Panc1 (cell line): ENCODE measurements around the gene PCDHGA6. TPM values are rescaled to one million over a fixed set of nuclear protein-coding genes. Genes with fewer than 3 reads are reported as not detected.
"Not testable (repeated sequence)": the region's sequence is repeated elsewhere in the genome, so short reads cannot be mapped to it uniquely, and the experiment has no call there.

Source experiments
- ATAC-seq: fragments of 200-7000 bp; cut with Tn5 transposase; 2 replicates; pipeline ENCODE4 v1.9.1; 2020; ENCODE audit warnings: mild to moderate bottlenecking, moderate library complexity
- BruUV-seq: library from RNA; stranded (reverse); fragments of 400-500 nt; replicated peaks from 2 replicates; lab custom pipeline; 2021; lab: Mats Ljungman, UMichigan
- CTCF ChIA-PET: fragments of 300-600 bp; sonication (Branson Sonifier 250); formaldehyde crosslinking; loops from one replicate; lab custom pipeline; 2022; ENCODE audit warnings: antibody characterized with exemption; lab: Charles Lee
- POLR2A ChIA-PET: fragments of 300-600 bp; sonication (Branson Sonifier 250); formaldehyde crosslinking; loops from one replicate; lab custom pipeline; 2022; ENCODE audit warnings: antibody characterized with exemption; lab: Charles Lee
- DNase-seq: peaks from one replicate; pipeline ENCODE4 v3.0.0-alpha.2; 2010; ENCODE audit warnings: low read depth, low spot score
- H3K27ac ChIP-seq: 2 replicates; pipeline ENCODE4 v1.5.1; 2011; ENCODE audit warnings: mild to moderate bottlenecking, low read length, inconsistent platforms
- H3K27me3 ChIP-seq: fragments of 200-500 bp; sonication (Bioruptor generic); 2 replicates; pipeline ENCODE4 v1.6.0; 2014; ENCODE audit warnings: low read length, inconsistent platforms; ENCODE audit not compliant: control insufficient read depth, insufficient read depth
- H3K36me3 ChIP-seq: fragments of 200-500 bp; sonication (Bioruptor generic); 2 replicates; pipeline ENCODE4 v1.5.1; 2014; ENCODE audit warnings: inconsistent platforms, mild to moderate bottlenecking, low read length, moderate library complexity; ENCODE audit not compliant: control insufficient read depth, insufficient read depth
- H3K4me1 ChIP-seq: 2 replicates; pipeline ENCODE4 v1.5.1; 2011; ENCODE audit warnings: inconsistent platforms, mild to moderate bottlenecking, low read length, moderate library complexity; ENCODE audit not compliant: control insufficient read depth, insufficient read depth
- H3K4me3 ChIP-seq, 2 experiments: 2 replicates each; pipeline ENCODE4 v1.5.1; 2011 to 2012; ENCODE audit warnings: low read depth in 2 of 2, low read length in 2 of 2, mild to moderate bottlenecking in 2 of 2, inconsistent platforms in 1 of 2, moderate library complexity in 1 of 2
- H3K9me3 ChIP-seq: fragments of 200-500 bp; sonication (Bioruptor generic); 2 replicates; pipeline ENCODE4 v1.5.1; 2014; ENCODE audit warnings: low read depth, mild to moderate bottlenecking, inconsistent platforms, low read length, moderate library complexity; ENCODE audit not compliant: control insufficient read depth, insufficient read depth
- CTCF ChIP-seq: fragments of 450-650 bp; IDR thresholded peaks from 2 replicates; pipeline ENCODE4 v1.5.1; 2017; ENCODE audit warnings: mild to moderate bottlenecking
- POLR2AphosphoS5 ChIP-seq: IDR thresholded peaks from 2 replicates; pipeline ENCODE4 v1.6.1; 2012; ENCODE audit warnings: mild to moderate bottlenecking, low read depth, low read length, moderate library complexity
- REST ChIP-seq, 2 experiments: IDR thresholded peaks; 2 replicates each; pipeline ENCODE4 v1.6.1; 2011 to 2012; ENCODE audit warnings: low read depth in 2 of 2, control low read depth in 1 of 2, low read length in 1 of 2, mild to moderate bottlenecking in 1 of 2, moderate library complexity in 1 of 2; ENCODE audit not compliant: insufficient read depth in 1 of 2
- SIN3A ChIP-seq: IDR thresholded peaks from 2 replicates; pipeline ENCODE4 v1.6.1; 2012; ENCODE audit warnings: low read depth, mild to moderate bottlenecking, low read length, moderate library complexity, borderline replicate concordance; ENCODE audit not compliant: insufficient read depth
- TCF7L2 ChIP-seq: IDR thresholded peaks from 2 replicates; pipeline ENCODE4 v1.6.1; 2011; ENCODE audit warnings: mild to moderate bottlenecking, low read depth, low read length, inconsistent platforms
- in situ Hi-C: cut with HindIII; loops from 2 replicates; pipeline ENCODE4 v1.10.0; 2016; ENCODE audit warnings: low sequenced_read_pairs, low pct_unique_long_range_greater_than_20kb
- intact Hi-C: fragments of 100-400 bp; cut with micrococcal nuclease; formaldehyde crosslinking; loops from one replicate; pipeline ENCODE4 v1.10.0; 2022; ENCODE audit not compliant: unreplicated experiment
- total RNA-seq: library from RNA; stranded (reverse); gene quantifications from one replicate; pipeline ENCODE4 v1.2.1, GENCODE V29; 2021; ENCODE audit not compliant: unreplicated experiment

Gene PCDHGA6
- total RNA-seq, 1 experiment from 2014 or later = 0.59 TPM

DNA sequence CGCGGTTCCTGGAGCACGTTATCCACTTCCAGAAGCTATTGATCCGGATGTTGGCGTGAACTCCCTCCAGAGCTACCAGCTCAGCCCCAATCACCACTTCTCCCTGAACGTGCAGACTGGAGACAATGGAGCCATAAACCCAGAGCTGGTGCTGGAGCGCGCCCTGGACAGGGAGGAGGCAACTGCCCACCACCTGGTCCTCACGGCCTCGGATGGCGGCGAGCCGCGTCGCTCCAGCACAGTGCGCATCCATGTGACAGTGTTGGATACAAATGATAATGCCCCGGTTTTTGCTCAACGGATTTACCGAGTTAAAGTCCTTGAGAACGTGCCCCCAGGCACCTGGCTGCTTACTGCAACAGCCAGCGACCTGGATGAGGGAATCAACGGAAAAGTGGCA is 29.7 kb downstream of the PCDHGA6 start:
- ChIA-PET CTCF (interaction anchor here (0.7 to 0.8 kb wide), 2 partner anchors 10 to 92 kb away, joined by 3 read pairs; no protein-coding TSS in a partner anchor), POLR2A (no interaction called here)
- in situ Hi-C loops (no loop called here), intact Hi-C loops (no loop called here)
- no TSS peak for BruUV-seq
- H3K27ac ChIP-seq = no peak overlapping the region
- H3K4me3 ChIP-seq = no peak overlapping the region
- no peak for ATAC-seq
- H3K9me3 ChIP-seq = no peaks in the 10 kb centered on the region
- H3K27me3 ChIP-seq = no peaks in the 10 kb centered on the region
- TF ChIP-seq REST (IDR thresholded peaks at IDR 0.05; ENCODE audit: insufficient read depth in 1 of 2, low read depth in 2 of 2, low read length in 1 of 2) (no peak), POLR2AphosphoS5 (no peak), SIN3A (no peak), CTCF (no peak), TCF7L2 (no peak)
- no peaks in the 10 kb centered on the region for H3K36me3 ChIP-seq
- DNase-seq = no peak
- H3K4me1 ChIP-seq = no peaks in the 10 kb centered on the region

GRCh38 chr5:141407790-141408505 is 34.3 kb downstream of the PCDHGA6 start, which contains the start of gene PCDHGB6:
PCDHGB6 (plus strand) TSS chr5:141408021; CDS start chr5:141408203, 182 bp downstream.
- H3K27me3 ChIP-seq, H3K27ac ChIP-seq, in situ Hi-C loops, CTCF ChIA-PET, intact Hi-C loops, POLR2A ChIA-PET, H3K9me3 ChIP-seq, DNase-seq, BruUV-seq, H3K36me3 ChIP-seq, H3K4me3 ChIP-seq, H3K4me1 ChIP-seq, ATAC-seq: not testable (repeated sequence)
- TF ChIP-seq CTCF = peak; percentile 34
